Lower lobe of right lung (tissue), 2 donors: ENCODE measurements around the gene SGCA. TPM values are rescaled to one million over a fixed set of nuclear protein-coding genes. Genes with fewer than 3 reads are reported as not detected.

Source experiments
- ATAC-seq, 2 donors: fragments of 200-7000 bp; cut with Tn5 transposase; one replicate each; pipeline ENCODE4 v1.9.1; 2020 to 2022; ENCODE audit warnings: mild to moderate bottlenecking in 2 of 2, moderate library complexity in 2 of 2
- DNase-seq: peaks from one replicate; pipeline ENCODE4 v3.0.0-alpha.2; 2020
- H3K27ac ChIP-seq: fragments of 200-600 bp; one replicate; pipeline ENCODE4 v1.8.0; 2022
- H3K27me3 ChIP-seq: fragments of 200-600 bp; one replicate; pipeline ENCODE4 v1.8.0; 2022; ENCODE audit warnings: low read depth
- H3K36me3 ChIP-seq: fragments of 200-600 bp; one replicate; pipeline ENCODE4 v1.8.0; 2022; ENCODE audit warnings: mild to moderate bottlenecking
- H3K4me1 ChIP-seq: fragments of 200-600 bp; one replicate; pipeline ENCODE4 v1.8.0; 2022
- H3K4me3 ChIP-seq: fragments of 200-600 bp; one replicate; pipeline ENCODE4 v1.8.0; 2022; ENCODE audit warnings: mild to moderate bottlenecking
- H3K9me3 ChIP-seq: fragments of 200-600 bp; one replicate; pipeline ENCODE4 v1.8.0; 2022
- intact Hi-C: fragments of 100-400 bp; cut with DNase I; formaldehyde crosslinking; loops from one replicate; pipeline ENCODE4 v1.11.0; 2022
- total RNA-seq: library from RNA; stranded (reverse); fragmentation: NEBNext Ultra II Directional; extraction: Animal tissue kit (Norgen Biotek cat#: 25700); gene quantifications from one replicate; pipeline ENCODE4 v1.2.1, GENCODE V29; 2021
- TF ChIP-seq, protein P1 (sequence below): fragments of 200-600 bp; IDR thresholded peaks from one replicate; pipeline ENCODE4 v1.8.0; 2022; ENCODE audit warnings: antibody characterized with exemption, mild to moderate bottlenecking
- donor health status: DM: no; HTN: yes; CAD: no; lungs with severe emphysema.

Gene SGCA
- total RNA-seq, 1 donor from 2014 or later = 9.1 TPM

DNA sequence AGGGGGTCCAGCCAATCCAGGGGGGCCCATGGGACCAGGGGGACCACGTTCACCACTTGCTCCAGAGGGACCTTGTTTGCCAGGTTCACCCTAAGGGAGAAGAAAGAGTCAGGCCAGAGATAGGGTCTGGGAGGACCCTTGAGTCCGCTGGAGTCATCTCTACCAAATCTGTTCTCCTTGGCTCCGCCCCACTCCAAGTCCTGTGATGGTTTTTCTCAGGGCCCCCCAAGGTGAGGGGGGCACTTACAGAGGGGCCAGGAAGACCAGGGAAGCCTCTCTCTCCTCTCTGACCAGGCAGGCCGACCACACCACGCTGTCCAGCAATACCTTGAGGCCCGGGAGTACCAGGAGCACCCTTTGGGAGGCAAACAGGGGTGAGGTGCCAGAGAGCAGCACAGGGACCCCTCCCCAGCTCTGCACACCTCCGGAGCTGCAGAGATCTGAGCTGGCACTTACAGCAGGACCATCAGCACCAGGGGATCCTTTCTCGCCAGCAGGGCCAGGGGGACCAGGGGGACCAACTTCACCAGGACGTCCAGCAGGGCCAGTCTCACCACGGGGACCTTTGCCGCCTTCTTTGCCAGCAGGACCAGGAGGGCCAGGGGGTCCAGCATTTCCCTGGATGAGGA is 23.2 kb downstream of the SGCA start:
- TF ChIP-seq, protein P1, sequence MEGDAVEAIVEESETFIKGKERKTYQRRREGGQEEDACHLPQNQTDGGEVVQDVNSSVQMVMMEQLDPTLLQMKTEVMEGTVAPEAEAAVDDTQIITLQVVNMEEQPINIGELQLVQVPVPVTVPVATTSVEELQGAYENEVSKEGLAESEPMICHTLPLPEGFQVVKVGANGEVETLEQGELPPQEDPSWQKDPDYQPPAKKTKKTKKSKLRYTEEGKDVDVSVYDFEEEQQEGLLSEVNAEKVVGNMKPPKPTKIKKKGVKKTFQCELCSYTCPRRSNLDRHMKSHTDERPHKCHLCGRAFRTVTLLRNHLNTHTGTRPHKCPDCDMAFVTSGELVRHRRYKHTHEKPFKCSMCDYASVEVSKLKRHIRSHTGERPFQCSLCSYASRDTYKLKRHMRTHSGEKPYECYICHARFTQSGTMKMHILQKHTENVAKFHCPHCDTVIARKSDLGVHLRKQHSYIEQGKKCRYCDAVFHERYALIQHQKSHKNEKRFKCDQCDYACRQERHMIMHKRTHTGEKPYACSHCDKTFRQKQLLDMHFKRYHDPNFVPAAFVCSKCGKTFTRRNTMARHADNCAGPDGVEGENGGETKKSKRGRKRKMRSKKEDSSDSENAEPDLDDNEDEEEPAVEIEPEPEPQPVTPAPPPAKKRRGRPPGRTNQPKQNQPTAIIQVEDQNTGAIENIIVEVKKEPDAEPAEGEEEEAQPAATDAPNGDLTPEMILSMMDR = no peak
- H3K36me3 ChIP-seq = peaks cover 81% of the 10 kb centered on the region
- H3K27ac ChIP-seq = no peak overlapping the region
- no peak for DNase-seq
- ATAC-seq = no peak
- no peaks in the 10 kb centered on the region for H3K9me3 ChIP-seq
- peaks cover 4% of the 10 kb centered on the region for H3K4me1 ChIP-seq
- intact Hi-C loops = no loop called here
- H3K27me3 ChIP-seq = no peaks in the 10 kb centered on the region
- H3K4me3 ChIP-seq = no peak overlapping the region

DNA sequence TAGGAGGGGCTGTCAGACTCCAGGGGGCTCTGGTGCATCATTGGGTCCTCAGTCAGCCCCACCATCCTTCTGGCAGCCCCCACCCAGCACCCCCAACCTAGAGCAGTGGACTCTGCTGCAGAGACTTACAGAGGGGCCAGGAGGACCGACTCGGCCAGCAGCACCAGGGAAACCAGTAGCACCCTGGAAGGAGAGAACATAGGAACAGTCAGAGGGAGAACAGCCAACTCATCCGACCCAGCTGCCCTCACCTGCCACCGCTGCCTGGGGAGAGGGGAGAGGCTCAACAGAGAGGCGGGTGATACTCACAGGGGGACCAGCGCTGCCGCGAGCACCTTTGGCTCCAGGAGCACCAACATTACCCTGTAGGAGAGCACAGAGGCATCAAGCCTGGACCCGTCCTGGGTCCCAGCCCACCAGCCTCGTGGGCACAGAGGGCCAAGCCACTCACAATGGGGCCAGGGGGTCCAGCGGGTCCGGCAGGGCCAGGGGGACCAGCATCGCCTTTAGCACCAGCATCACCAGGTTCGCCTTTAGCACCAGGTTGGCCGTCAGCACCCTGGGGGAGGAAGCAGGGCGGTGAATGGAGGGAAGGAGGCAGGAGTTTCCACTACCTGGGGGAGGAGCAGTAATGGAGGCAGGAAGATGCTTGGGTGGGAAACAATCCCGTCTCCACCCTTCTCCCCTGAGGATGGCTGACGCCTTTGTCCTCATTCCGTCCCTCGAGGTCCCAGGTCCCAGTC is 23.9 kb downstream of the SGCA start:
- H3K4me1 ChIP-seq = no peaks in the 10 kb centered on the region
- no peak overlapping the region for H3K27ac ChIP-seq
- no peak for ATAC-seq
- DNase-seq = no peak
- intact Hi-C loops = no loop called here
- H3K36me3 ChIP-seq = peaks cover 88% of the 10 kb centered on the region
- TF ChIP-seq, protein P1 = no peak
- H3K9me3 ChIP-seq = no peaks in the 10 kb centered on the region
- H3K27me3 ChIP-seq = no peaks in the 10 kb centered on the region
- no peak overlapping the region for H3K4me3 ChIP-seq

DNA sequence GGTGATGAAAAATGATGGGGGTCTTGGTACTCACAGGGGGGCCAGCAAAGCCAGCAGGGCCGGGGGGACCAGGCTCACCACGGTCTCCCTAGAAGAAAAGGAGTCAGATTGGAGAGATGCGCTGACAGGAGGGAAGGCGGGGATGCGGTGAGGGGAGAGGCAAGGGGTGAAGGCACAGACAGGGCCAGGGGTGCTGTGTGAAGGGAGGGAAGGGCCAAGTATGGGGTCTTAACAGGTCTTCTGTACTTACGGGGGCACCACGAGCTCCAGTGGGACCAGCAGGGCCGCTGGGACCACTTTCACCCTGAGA is 24.4 kb downstream of the SGCA start:
- H3K4me3 ChIP-seq = no peak overlapping the region
- ATAC-seq (no peak), DNase-seq (no peak)
- TF ChIP-seq, protein P1 = no peak
- no peaks in the 10 kb centered on the region for H3K27me3 ChIP-seq
- H3K9me3 ChIP-seq = no peaks in the 10 kb centered on the region
- peaks cover 93% of the 10 kb centered on the region for H3K36me3 ChIP-seq
- intact Hi-C loops = no loop called here
- no peak overlapping the region for H3K27ac ChIP-seq
- no peaks in the 10 kb centered on the region for H3K4me1 ChIP-seq

DNA sequence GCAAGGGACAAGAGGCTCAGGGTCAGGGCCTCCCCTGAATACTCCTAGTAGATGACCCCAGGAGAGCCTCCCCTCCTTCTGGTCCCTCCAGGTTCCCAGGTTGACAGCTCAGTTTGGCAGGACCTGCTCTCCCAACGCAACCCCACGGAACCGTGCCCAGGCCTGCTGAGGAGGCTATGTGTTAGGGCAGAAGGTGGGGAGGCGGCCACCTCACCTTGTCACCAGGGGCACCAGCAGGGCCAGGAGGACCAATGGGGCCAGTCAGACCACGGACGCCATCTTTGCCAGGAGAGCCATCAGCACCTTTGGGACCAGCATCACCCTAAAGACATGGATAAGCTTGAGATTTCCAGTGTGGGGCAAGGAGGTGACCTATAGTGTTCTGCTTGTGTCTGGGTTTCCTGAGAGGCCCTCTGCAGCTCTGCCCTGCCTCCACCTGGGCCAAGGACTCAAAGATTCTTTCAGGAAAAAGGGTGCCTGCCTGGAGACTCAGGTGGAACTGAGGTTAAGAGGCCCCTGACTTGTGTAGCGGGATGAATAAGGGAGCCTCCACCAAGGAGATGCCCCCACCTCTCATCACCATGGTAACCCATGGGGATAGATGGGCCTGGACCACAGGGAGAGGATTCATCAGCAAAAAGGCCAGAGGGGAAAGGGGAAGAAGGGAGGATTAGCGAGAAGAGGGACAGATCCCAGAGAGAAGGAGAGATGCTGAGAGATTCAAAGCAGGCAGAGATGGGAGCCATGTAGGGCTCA is 25.0 kb downstream of the SGCA start:
- ATAC-seq = no peak
- no peak overlapping the region for H3K27ac ChIP-seq
- no peaks in the 10 kb centered on the region for H3K9me3 ChIP-seq
- DNase-seq = no peak
- no peak overlapping the region for H3K4me3 ChIP-seq
- TF ChIP-seq, protein P1 = no peak
- peaks cover 96% of the 10 kb centered on the region for H3K36me3 ChIP-seq
- no peaks in the 10 kb centered on the region for H3K4me1 ChIP-seq
- intact Hi-C loops = no loop called here
- H3K27me3 ChIP-seq = no peaks in the 10 kb centered on the region

DNA sequence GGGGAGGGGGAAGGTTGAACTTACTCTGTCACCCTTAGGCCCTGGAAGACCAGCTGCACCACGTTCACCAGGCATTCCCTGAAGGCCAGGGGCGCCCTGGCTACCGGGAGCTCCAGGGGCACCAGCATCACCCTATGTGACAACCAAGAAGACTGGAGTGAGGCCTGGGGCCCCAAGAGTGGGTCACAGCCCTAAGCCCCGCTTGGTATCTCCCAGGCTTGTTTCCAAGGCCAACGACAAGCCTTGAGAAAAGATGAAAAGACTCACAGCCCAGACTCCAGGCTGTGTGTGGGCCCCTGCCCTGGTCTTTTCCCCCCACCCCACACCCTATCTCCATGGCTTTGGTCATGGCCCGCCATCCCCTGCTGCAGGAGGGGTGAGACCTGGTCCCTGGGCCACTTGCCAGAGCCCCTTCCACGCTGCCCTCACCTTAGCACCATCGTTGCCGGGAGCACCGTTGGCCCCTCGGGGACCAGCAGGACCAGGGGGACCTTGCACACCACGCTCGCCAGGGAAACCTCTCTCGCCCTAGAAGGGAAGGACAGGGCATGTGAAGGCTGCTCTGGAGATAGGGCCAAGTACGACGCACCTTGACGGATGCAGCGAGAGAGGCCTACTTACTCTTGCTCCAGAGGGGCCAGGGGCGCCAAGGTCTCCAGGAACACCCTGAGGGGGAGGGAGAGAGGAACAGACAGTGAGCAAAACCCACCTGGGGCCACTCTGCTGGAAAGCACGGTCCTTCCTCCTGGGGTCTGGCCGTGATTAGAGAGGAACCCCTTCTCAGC is 25.7 kb downstream of the SGCA start:
- H3K9me3 ChIP-seq = no peaks in the 10 kb centered on the region
- ATAC-seq (no peak), DNase-seq (no peak)
- no peaks in the 10 kb centered on the region for H3K4me1 ChIP-seq
- H3K4me3 ChIP-seq = no peak overlapping the region
- H3K36me3 ChIP-seq = peaks cover 96% of the 10 kb centered on the region
- H3K27ac ChIP-seq = no peak overlapping the region
- TF ChIP-seq, protein P1 = no peak
- no peaks in the 10 kb centered on the region for H3K27me3 ChIP-seq
- intact Hi-C loops = no loop called here
